Upper lobe of left lung (tissue), 4 donors: Measurements from ENCODE around the gene TASOR2.

Source experiments
- CTCF ChIP-seq, 6 experiments: fragments of 450-650 bp in 4 of 6; fragments of 200-600 bp in 2 of 6; sonication (generic) in 2 of 6; IDR thresholded peaks; one replicate each; pipeline ENCODE4 v1.5.1; 2016 to 2019; ENCODE audit warnings: antibody characterized with exemption in 6 of 6
- EP300 ChIP-seq, 4 donors: sonication (generic); formaldehyde crosslinking; IDR thresholded peaks; one replicate each; pipeline ENCODE4 v1.5.1; 2017; ENCODE audit warnings: antibody characterized with exemption in 4 of 4, control low read depth in 2 of 4
- POLR2A ChIP-seq, 4 donors: fragments of 450-650 bp; IDR thresholded peaks; one replicate each; pipeline ENCODE4 v1.5.1; 2016 to 2017; ENCODE audit warnings: antibody characterized with exemption in 4 of 4, mild to moderate bottlenecking in 2 of 4
- POLR2AphosphoS5 ChIP-seq, 2 donors: sonication (generic); formaldehyde crosslinking; IDR thresholded peaks; one replicate each; pipeline ENCODE4 v1.5.1; 2017; ENCODE audit warnings: antibody characterized with exemption in 2 of 2

- TF ChIP-seq POLR2AphosphoS5 (IDR thresholded peaks at IDR 0.05) (no peak), CTCF (IDR thresholded peaks at IDR 0.05) (no peak), POLR2A (IDR thresholded peaks at IDR 0.05) (no peak), EP300 (IDR thresholded peaks at IDR 0.05) (no peak)
These were observed 47.5 kb downstream of the TASOR2 start for GRCh38 chr10:5732141-5732540.
